Fibroblast of peridontal ligament (primary cell): ENCODE results near the gene ADRM1.

ENCODE experiments used
- DNase-seq: peaks from one replicate; pipeline ENCODE4 v3.0.0-alpha.2; 2010; ENCODE audit errors: extremely low read depth

ADRM1 gene

GRCh38 chr20:62302341-62303061 lies at the start of gene ADRM1:
ADRM1 (plus strand) TSS chr20:62302997; CDS start chr20:62303569, 572 bp downstream.
- DNase-seq, result peak; percentile 92

- no peak for DNase-seq
These were observed 49.4 kb upstream of the ADRM1 start for GRCh38 chr20:62253398-62253797.

- no peak for DNase-seq
These were observed 48.6 kb upstream of the ADRM1 start for GRCh38 chr20:62254021-62254724.

GRCh38 chr20:62255976-62256375 lies 46.8 kb upstream of the ADRM1 start:
- DNase-seq, result no peak

- peak; percentile 71 for DNase-seq
These were observed 44.1 kb upstream of the ADRM1 start for GRCh38 chr20:62258499-62259293.

GRCh38 chr20:62259294-62259565 lies 43.6 kb upstream of the ADRM1 start:
- DNase-seq, result no peak

GRCh38 chr20:62262064-62262463 lies 40.7 kb upstream of the ADRM1 start:
- DNase-seq, result no peak

- no peak for DNase-seq
These were observed 39.4 kb upstream of the ADRM1 start for GRCh38 chr20:62263396-62263795.

GRCh38 chr20:62265365-62265764 lies 37.4 kb upstream of the ADRM1 start:
- DNase-seq, result peak; percentile 3

- no peak for DNase-seq
These were observed 36.5 kb upstream of the ADRM1 start for GRCh38 chr20:62266340-62266739.

GRCh38 chr20:62266851-62267250 lies 35.9 kb upstream of the ADRM1 start:
- DNase-seq, result no peak

- DNase-seq, result no peak
These were observed 35.3 kb upstream of the ADRM1 start for GRCh38 chr20:62267543-62267942.

GRCh38 chr20:62268228-62268900 lies 34.4 kb upstream of the ADRM1 start:
- DNase-seq, result no peak

GRCh38 chr20:62269378-62269777 lies 33.4 kb upstream of the ADRM1 start:
- no peak for DNase-seq

- no peak for DNase-seq
These were observed 32.9 kb upstream of the ADRM1 start for GRCh38 chr20:62269871-62270270.

GRCh38 chr20:62272200-62272599 lies 30.6 kb upstream of the ADRM1 start:
- no peak for DNase-seq

GRCh38 chr20:62273416-62273815 lies 29.4 kb upstream of the ADRM1 start:
- no peak for DNase-seq

GRCh38 chr20:62274332-62274950 lies 28.4 kb upstream of the ADRM1 start:
- no peak for DNase-seq

GRCh38 chr20:62275219-62275618 lies 27.6 kb upstream of the ADRM1 start:
- DNase-seq, result no peak

- DNase-seq, result no peak
These were observed 26.4 kb upstream of the ADRM1 start for GRCh38 chr20:62276439-62276838.

- no peak for DNase-seq
These were observed 25.5 kb upstream of the ADRM1 start for GRCh38 chr20:62277253-62277652.

- no peak for DNase-seq
These were observed 22.5 kb upstream of the ADRM1 start for GRCh38 chr20:62280303-62280702.
